ENCODE results near the gene CEP68.

CEP68 gene

GRCh38 chr2:65057391-65058052 is 1.3 kb downstream of the CEP68 start:
- DNase-seq (ENCODE audit: low read depth): no peak

DNA sequence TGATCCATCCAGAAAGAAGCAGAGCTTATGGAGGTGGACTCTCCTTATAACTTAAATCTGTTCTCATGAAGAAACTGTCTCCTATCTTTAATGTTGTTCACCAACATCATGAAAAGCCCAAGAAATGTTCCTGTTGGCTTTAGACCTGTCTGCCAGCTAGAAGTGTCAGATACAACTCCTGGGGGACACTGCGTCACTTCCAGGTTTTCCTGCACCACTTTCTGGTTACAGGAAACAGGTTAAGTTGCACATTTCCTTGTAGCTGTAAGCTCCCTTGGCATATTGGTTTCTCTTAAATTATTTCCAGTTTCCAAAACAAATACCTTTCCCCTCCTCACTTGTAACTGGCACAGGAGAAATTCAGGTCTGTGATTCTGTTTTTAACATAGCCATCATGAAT is 2.9 kb downstream of the CEP68 start:
- DNase-seq (ENCODE audit: low read depth): no peak

DNA sequence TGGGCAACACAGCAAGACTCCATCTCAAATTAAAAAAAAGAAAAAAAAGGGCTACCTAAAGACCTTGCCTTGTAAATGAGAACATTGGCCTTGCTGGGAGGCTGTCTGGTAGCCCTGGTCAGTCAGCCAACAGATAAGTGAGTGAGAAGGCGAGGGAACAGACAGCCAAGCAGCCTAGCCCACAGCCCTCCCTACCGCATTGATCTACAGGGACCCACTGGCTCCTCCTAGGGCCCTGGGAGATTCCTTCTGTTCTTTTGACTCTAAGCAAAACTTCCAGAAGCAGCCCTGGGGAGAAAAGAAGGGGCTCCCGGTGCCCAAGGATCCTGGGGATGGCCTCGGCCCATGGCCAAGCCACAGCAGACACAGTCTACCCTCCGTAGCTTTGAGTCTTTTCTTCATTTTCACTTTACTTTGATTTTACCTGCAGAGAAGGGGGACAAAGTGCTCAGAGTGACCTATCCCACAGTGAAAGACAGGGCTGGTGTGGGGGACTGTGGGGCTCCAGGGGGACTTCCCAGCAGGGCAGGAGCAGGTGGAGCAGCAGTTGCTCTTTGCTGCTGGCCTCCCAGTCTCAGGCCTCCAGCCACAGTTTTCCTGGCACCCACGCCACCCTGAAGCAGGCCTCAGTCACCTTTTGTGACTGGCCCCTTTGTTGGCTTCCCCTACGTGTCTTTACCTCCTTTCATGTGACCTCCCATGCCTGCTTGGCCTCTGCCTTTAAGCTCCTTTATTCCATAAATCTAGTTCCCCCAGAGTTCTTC is 5.1 kb downstream of the CEP68 start:
- DNase-seq (ENCODE audit: low read depth): no peak

DNA sequence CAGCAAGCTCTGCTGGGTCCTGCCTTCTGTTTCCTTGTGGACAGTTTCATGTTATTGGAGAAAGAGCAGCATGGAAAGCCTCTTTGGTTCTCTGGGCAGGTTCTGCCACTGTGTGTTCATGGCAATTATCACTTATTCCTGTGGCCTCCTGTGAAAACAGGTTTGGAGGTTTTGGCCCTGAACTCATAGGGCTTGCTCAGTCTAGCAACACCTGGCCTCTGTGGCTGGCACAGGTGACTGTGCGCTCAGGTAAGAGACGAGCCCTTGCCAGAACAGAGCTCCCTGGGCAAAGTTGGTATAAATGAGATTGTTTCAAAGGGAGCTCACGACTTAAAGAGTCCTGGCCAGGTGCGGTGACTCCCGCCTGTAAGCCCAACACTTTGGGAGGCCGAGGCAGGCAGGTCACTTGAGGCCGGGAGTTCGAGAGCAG is 5.7 kb downstream of the CEP68 start:
- DNase-seq (ENCODE audit: low read depth): no peak

DNA sequence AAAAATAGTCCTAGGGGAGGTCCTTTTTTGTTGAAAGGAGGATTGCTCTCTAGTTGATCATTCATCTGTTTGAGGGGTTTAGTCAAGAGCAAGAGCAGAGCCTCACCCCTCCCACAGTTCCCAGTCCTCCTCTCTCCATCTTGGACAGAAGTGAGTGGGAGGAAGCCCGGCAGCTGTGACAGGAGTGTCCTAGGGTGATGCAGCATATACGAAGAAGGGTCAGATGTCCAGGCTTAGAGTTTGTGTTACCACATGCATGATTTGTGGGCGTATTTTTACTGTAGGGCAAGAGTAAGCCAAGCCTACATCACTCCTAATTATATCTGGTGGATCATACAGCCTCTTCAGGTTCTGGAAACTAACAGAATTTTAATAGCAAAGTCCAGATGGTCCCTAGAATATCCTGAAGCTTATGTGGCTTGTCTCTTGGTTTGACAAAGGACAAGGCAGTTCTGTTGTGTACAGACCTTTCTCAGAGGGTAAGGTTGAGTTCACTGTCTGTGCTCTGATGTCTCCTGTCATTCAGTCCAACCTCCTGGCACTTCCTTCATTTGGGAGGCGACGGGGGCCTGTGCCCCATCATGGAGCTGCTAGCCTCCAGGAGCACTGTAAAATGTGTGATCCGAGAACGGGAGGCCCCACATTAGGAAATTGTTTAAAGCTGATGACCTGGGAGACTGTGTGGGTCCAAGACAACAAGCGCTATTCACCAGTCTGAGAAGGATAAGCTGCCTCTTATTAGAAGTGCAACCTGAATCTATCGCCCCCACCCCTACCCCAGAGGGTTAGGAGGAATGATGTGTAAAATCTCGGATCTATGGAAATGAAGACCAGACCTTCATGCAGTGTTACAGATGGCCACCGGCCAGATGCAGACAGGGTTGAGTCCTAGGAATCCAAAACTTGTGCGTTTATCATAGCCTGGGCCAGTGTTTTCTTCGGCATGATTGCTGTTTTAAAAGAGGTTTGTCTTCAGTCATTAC is 6.9 kb downstream of the CEP68 start:
- no peak for DNase-seq (ENCODE audit: low read depth)

DNA sequence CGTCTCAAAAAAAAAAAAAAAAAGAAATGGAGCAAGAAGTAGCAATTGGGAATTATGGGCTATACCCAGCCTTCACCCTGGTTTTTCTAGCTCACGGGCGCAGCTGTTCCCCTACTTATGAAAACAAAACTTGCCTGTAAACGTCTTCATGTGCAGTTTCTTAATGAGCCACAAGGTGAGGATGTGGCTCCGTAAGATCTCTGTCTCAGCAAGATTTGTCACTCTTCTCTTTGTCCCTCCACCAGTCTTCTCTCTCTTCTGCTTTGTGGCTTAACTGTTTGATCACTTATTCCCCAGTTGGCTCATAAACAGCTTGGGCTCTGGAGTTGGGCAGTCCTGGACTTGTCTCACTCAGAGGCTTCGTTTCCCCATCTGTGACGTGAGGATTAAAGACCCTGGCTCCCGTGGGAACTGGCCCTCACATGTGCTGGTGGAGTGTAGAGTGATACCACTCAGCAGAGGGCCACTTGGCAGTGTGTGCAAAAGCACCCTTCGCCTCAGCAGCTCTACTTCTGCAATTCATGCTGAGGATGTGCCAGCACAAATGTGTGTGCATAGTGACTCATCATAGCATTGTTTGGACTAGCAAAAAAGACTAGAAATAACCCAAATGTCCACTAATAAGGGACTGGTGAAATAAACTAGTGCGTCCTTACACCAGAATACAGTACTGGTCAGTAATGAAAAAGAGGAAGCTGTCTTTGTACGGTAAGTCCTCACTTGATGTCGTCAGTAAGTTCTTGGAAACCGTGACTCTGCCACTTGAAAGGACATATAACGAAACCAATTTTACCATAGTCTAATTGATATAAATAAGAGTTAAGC is 8.7 kb downstream of the CEP68 start:
- no peak for DNase-seq (ENCODE audit: low read depth)

DNA sequence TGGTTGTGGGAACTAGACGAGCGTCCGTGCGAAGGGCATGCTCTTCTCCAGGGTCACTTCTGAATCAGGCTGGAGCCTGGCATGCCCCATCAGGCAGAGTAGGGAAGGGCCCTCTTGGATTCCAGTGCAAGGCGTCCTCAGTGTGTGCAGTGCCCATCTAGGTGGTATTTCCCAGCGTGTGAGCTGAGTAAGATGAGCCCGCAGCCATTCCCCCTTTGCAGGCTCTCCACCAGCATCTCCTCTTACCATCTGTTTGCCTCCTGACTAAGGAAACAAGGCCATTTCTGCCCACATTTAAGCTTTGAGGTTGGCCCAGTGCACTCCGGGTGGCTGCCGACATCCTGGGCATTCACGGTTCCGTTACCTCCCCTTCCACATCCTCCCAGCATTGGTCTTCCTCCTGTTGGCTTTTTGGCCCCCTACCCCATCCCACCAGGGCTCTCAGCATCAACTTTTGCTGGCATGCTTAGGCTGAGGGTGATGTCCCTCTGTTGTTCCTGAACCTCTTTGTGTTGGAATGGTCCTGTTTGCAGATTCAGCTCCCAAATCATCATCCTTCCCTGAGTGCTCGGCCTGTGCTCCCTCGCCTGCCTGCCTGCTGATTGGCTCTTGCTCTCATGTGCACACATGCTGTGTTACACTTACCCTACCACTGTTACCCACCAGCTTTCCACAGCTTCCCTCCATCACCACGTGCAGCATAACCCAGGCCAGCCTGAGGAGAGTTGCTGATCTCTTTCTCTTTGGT is 11.8 kb downstream of the CEP68 start:
- no peak for DNase-seq (ENCODE audit: low read depth)

- no peak for DNase-seq (ENCODE audit: low read depth)
Measured at GRCh38 chr2:65069439-65069824, 13.2 kb downstream of the CEP68 start.

DNA sequence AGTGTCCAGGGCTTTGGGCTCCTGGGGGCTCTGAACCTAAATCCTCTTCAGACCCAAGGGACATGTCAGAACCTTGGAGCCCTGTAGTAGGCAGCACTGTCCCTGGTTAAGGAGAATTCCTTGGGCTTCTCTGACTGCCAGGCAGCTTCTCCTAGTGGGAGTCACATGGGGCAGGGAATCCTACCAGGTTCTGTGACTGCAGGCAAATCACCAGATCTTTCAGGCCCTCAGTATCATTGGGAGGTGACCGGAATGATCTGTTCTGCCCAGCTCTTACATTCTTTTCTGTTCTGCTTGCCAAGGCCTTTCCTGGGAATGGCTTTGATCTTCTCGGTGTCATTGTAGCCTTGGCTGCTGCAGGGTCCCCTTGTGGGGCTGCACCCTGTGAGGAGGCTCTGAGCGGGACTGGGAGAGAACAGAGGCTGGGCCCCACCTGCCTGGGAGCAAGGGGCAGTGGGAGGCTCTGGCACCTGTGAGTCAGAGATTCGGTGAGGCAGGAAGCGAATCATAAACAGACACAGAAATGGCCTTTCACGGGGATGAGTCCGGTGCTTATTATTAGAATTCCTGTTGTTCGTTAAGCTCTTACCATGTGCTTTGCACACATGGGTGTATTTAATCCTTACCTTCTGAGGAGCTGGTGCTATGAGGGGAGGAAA is 14.1 kb downstream of the CEP68 start:
- DNase-seq (ENCODE audit: low read depth): no peak

GRCh38 chr2:65070856-65071255 is 14.6 kb downstream of the CEP68 start:
- DNase-seq (ENCODE audit: low read depth): no peak

GRCh38 chr2:65071499-65072180 is 15.4 kb downstream of the CEP68 start:
- DNase-seq (ENCODE audit: low read depth): no peak

DNA sequence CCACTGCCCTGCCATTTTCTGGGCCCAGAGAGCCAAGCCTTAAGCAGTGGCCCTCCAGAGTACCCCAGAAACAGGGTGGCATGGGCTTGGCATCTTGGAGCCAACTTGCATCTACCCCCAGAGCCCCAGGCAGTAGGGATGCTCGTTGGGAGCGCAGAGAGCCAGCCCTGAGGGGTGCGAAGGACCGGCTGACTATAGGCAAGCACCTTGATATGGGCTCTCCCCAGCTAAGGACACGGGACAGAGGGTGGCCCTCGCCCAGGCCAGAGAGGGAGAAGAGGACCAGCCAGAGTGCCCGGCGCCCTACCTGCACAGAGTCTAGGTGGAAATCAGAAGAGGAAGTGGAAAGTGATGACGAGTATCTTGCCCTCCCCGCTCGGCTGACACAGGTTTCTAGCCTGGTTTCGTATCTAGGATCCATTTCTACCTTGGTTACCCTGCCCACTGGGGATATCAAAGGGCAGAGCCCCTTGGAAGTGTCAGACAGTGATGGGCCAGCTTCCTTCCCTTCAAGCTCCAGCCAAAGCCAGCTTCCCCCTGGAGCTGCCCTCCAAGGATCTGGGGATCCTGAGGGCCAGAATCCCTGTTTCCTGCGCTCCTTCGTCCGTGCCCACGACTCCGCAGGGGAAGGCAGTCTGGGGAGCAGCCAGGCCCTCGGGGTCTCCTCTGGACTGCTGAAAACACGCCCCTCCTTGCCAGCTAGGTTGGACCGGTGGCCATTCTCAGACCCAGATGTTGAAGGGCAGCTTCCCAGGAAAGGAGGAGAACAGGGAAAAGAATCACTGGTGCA is 16.2 kb downstream of the CEP68 start:
- DNase-seq (ENCODE audit: low read depth): no peak

- no peak for DNase-seq (ENCODE audit: low read depth)
Measured at GRCh38 chr2:65073879-65074565, 17.8 kb downstream of the CEP68 start.

GRCh38 chr2:65075176-65075575 is 19.0 kb downstream of the CEP68 start:
- no peak for DNase-seq (ENCODE audit: low read depth)

DNA sequence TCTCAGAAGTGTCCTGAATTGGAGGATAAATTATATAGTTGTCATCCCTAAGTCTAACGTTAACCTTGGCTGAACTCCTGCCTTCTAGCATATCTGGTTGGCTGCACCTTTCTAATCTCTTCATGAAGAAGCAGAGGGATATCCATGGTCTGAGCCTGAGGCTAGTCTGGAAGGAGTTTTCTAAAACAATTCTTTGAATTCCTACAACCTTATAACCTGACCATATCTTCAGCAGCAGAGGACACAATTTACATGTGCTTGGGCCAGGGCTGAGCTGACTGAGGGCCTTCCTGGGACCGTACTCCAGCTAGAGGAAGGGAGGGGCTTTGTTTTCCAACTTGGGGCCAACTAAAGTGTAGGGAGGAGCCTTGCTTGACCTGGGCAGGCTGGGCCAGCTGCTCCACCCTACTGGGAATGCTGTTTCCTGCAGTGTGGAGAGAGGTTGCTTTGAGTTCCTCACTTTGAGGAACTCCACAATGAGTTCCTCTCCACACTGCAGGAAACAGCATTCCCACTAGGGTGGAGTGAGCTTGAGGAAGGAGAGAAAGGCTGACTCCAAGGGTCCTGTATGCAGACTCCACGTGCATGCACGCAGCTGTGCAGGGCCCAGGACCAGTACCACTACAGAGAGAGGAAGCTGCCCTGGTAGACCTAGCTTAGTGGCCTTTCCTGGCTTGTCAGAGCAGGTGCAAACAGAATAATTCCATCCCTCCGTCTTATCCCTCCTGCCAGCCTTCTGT is 19.6 kb downstream of the CEP68 start:
- no peak for DNase-seq (ENCODE audit: low read depth)

DNA sequence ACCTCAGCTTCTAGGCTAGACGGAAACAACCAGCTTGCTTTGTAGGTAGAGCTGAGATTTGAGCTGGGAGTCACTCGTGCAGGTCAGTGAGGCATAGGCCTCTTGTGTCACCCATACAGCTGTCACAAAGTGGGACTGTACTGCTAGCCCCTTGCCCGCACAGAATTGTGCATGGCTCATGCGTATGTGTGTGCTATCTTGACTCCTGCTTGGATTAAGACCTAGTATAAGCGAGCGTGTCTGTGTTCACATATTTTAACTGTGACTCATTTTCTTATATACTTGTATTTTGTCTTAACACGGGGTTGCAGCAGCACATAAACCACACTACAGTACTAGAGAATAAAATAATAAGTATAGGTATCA is 20.1 kb downstream of the CEP68 start:
- DNase-seq (ENCODE audit: low read depth): no peak

GRCh38 chr2:65077898-65078297 is 21.7 kb downstream of the CEP68 start:
- DNase-seq (ENCODE audit: low read depth): no peak

DNA sequence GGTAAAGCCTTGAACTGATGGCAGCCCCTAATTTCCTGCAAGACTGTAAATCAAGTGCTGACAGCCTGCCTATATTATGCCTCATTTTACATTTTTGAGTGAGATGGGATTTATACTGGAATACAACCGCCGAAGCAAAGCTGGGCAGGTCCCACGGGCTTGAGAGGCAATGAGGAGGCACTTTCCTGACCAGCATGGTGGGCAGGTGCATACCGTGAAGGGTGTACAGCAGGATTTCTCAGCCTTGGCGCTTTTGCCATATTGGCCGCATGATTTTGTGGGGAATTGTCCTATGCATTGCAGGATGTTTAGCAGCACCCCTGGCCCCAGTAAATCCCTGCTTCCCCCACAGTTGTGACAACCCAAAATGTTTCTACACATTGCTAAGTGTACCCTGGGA is 22.8 kb downstream of the CEP68 start:
- no peak for DNase-seq (ENCODE audit: low read depth)

Measured in activated T-cell treated with anti-CD3 and anti-CD28 coated beads for 48 hours (primary cell).